Measurements from ENCODE around the gene ADRA1B. TPM values are rescaled to one million over a fixed set of nuclear protein-coding genes. Genes with fewer than 3 reads are reported as not detected.

ADRA1B gene
- total RNA-seq, 2 experiments from 2014 or later: not detected

GRCh38 chr5:159975462-159976019 is 59.3 kb downstream of the ADRA1B start:
- POLR2A ChIA-PET: no interaction called here
- Mint-ChIP-seq H3K4me3 (no peak overlapping the region), H3K36me3 (ENCODE audit: low read depth) (no peaks in the 10 kb centered on the region), H3K27me3 (peaks cover 43% of the 10 kb centered on the region), H3K27ac (no peak overlapping the region), H3K9me3 (ENCODE audit: low read depth) (no peaks in the 10 kb centered on the region), H3K4me1 (peaks cover 11% of the 10 kb centered on the region)
- ATAC-seq: no peak
- intact Hi-C loops (cut with DNase I, micrococcal nuclease): no loop called here
- no peak for DNase-seq
- CTCF ChIA-PET: no interaction called here

GRCh38 chr5:159976921-159977320 is 60.6 kb downstream of the ADRA1B start:
- CTCF ChIA-PET: interaction anchor here (1.1 kb wide), 1 partner anchor 10 kb away, joined by 12 read pairs; no protein-coding TSS in a partner anchor
- Mint-ChIP-seq H3K4me3 (no peak overlapping the region), H3K36me3 (ENCODE audit: low read depth) (no peaks in the 10 kb centered on the region), H3K27me3 (peaks cover 34% of the 10 kb centered on the region), H3K4me1 (peaks cover 6% of the 10 kb centered on the region), H3K9me3 (ENCODE audit: low read depth) (no peaks in the 10 kb centered on the region), H3K27ac (no peak overlapping the region)
- intact Hi-C loops (cut with DNase I, micrococcal nuclease): no loop called here
- POLR2A ChIA-PET: no interaction called here
- no peak for ATAC-seq
- no peak for DNase-seq

- ATAC-seq (no peak), DNase-seq (no peak)
- POLR2A ChIA-PET: no interaction called here
- no peaks in the 10 kb centered on the region for H3K9me3 Mint-ChIP-seq (ENCODE audit: low read depth)
- no peak overlapping the region for H3K27ac Mint-ChIP-seq
- H3K4me1 Mint-ChIP-seq: no peaks in the 10 kb centered on the region
- no peak overlapping the region for H3K4me3 Mint-ChIP-seq
- H3K36me3 Mint-ChIP-seq (ENCODE audit: low read depth): no peaks in the 10 kb centered on the region
- CTCF ChIA-PET: interaction anchor here (1.0 kb wide), 1 partner anchor 9 kb away, joined by 3 read pairs; no protein-coding TSS in a partner anchor
- intact Hi-C loops (cut with DNase I, micrococcal nuclease): no loop called here
- peaks cover 26% of the 10 kb centered on the region for H3K27me3 Mint-ChIP-seq
These were observed 62.1 kb downstream of the ADRA1B start for GRCh38 chr5:159978358-159978757.

- ATAC-seq: no peak
- POLR2A ChIA-PET: no interaction called here
- Mint-ChIP-seq H3K9me3 (ENCODE audit: low read depth) (no peaks in the 10 kb centered on the region), H3K27me3 (peaks cover 23% of the 10 kb centered on the region), H3K4me3 (no peak overlapping the region), H3K36me3 (ENCODE audit: low read depth) (no peaks in the 10 kb centered on the region), H3K27ac (no peak overlapping the region), H3K4me1 (peaks cover 1% of the 10 kb centered on the region)
- intact Hi-C loops (cut with DNase I, micrococcal nuclease): no loop called here
- CTCF ChIA-PET: no interaction called here
- DNase-seq: no peak
These were observed 66.3 kb downstream of the ADRA1B start for GRCh38 chr5:159982421-159983173.

GRCh38 chr5:159987031-159987674 is 70.9 kb downstream of the ADRA1B start:
- ATAC-seq (peak; percentile 97), DNase-seq (peak; percentile 85)
- H3K27ac Mint-ChIP-seq: no peak overlapping the region
- ChIA-PET CTCF (interaction anchor here (0.6 to 2.7 kb wide), 22 partner anchors 9 to 701 kb away, joined by 3 to 15 read pairs (median 4); partner anchors contain the start of gene TTC1), POLR2A (interaction anchor here (0.6 kb wide), 1 partner anchor 34 kb away, joined by 3 read pairs; no protein-coding TSS in a partner anchor)
- H3K4me1 Mint-ChIP-seq: peaks cover 2% of the 10 kb centered on the region
- peaks cover 24% of the 10 kb centered on the region for H3K27me3 Mint-ChIP-seq
- intact Hi-C loops (cut with DNase I, micrococcal nuclease): loop anchor here (1.0 to 5.0 kb wide), 7 partner anchors 470 to 1290 kb away; partner anchors contain the start of gene IL12B (in 1 of the 2)
- no peaks in the 10 kb centered on the region for H3K9me3 Mint-ChIP-seq (ENCODE audit: low read depth)
- peak overlapping the region; percentile 21 for H3K4me3 Mint-ChIP-seq
- H3K36me3 Mint-ChIP-seq (ENCODE audit: low read depth): no peaks in the 10 kb centered on the region

GRCh38 chr5:159990506-159990905 is 74.2 kb downstream of the ADRA1B start:
- no peak overlapping the region for H3K4me3 Mint-ChIP-seq
- peaks cover 16% of the 10 kb centered on the region for H3K27me3 Mint-ChIP-seq
- POLR2A ChIA-PET: no interaction called here
- DNase-seq: no peak
- H3K27ac Mint-ChIP-seq: no peak overlapping the region
- peaks cover 2% of the 10 kb centered on the region for H3K9me3 Mint-ChIP-seq (ENCODE audit: low read depth)
- H3K4me1 Mint-ChIP-seq: peaks cover 2% of the 10 kb centered on the region
- no peak for ATAC-seq
- CTCF ChIA-PET: interaction anchor here (1.0 kb wide), 1 partner anchor 208 kb away, joined by 4 read pairs; no protein-coding TSS in a partner anchor
- intact Hi-C loops (cut with DNase I, micrococcal nuclease): no loop called here
- H3K36me3 Mint-ChIP-seq (ENCODE audit: low read depth): no peaks in the 10 kb centered on the region

GRCh38 chr5:159992566-159992965 is 76.3 kb downstream of the ADRA1B start:
- Mint-ChIP-seq H3K9me3 (ENCODE audit: low read depth) (peaks cover 2% of the 10 kb centered on the region), H3K36me3 (ENCODE audit: low read depth) (no peaks in the 10 kb centered on the region), H3K4me3 (no peak overlapping the region), H3K4me1 (peaks cover 1% of the 10 kb centered on the region), H3K27me3 (peaks cover 14% of the 10 kb centered on the region), H3K27ac (no peak overlapping the region)
- DNase-seq: no peak
- ChIA-PET POLR2A (no interaction called here), CTCF (no interaction called here)
- no peak for ATAC-seq
- intact Hi-C loops (cut with DNase I, micrococcal nuclease): no loop called here

- Mint-ChIP-seq H3K9me3 (ENCODE audit: low read depth) (peaks cover 2% of the 10 kb centered on the region), H3K27ac (no peak overlapping the region), H3K36me3 (ENCODE audit: low read depth) (no peaks in the 10 kb centered on the region), H3K4me1 (no peaks in the 10 kb centered on the region), H3K4me3 (no peak overlapping the region), H3K27me3 (peaks cover 9% of the 10 kb centered on the region)
- ChIA-PET CTCF (no interaction called here), POLR2A (no interaction called here)
- DNase-seq: no peak
- no peak for ATAC-seq
- intact Hi-C loops (cut with DNase I, micrococcal nuclease): no loop called here
These were observed 76.9 kb downstream of the ADRA1B start for GRCh38 chr5:159993194-159993593.

- H3K4me3 Mint-ChIP-seq: no peak overlapping the region
- ATAC-seq (no peak), DNase-seq (no peak)
- H3K27ac Mint-ChIP-seq: no peak overlapping the region
- H3K27me3 Mint-ChIP-seq: peaks cover 8% of the 10 kb centered on the region
- intact Hi-C loops (cut with DNase I, micrococcal nuclease): no loop called here
- H3K9me3 Mint-ChIP-seq (ENCODE audit: low read depth): peaks cover 2% of the 10 kb centered on the region
- no peaks in the 10 kb centered on the region for H3K36me3 Mint-ChIP-seq (ENCODE audit: low read depth)
- ChIA-PET CTCF (interaction anchor here (0.7 kb wide), 2 partner anchors 13 to 414 kb away, joined by 3 read pairs; partner anchors contain the start of gene TTC1), POLR2A (no interaction called here)
- no peaks in the 10 kb centered on the region for H3K4me1 Mint-ChIP-seq
These were observed 79.6 kb downstream of the ADRA1B start for GRCh38 chr5:159995907-159996306.

- CTCF ChIA-PET: interaction anchor here (2.1 kb wide), 1 partner anchor 14 kb away, joined by 8 read pairs; no protein-coding TSS in a partner anchor
- no peaks in the 10 kb centered on the region for H3K36me3 Mint-ChIP-seq (ENCODE audit: low read depth)
These were observed 85.2 kb downstream of the ADRA1B start for GRCh38 chr5:160001457-160001856.

GRCh38 chr5:160007514-160007913 is 91.2 kb downstream of the ADRA1B start:
- ChIA-PET POLR2A (no interaction called here), CTCF (interaction anchor here (1.4 to 1.8 kb wide), 2 partner anchors 14 to 20 kb away, joined by 4 to 6 read pairs; no protein-coding TSS in a partner anchor)
- Mint-ChIP-seq H3K27ac (no peak overlapping the region), H3K9me3 (ENCODE audit: low read depth) (no peaks in the 10 kb centered on the region), H3K4me3 (no peak overlapping the region), H3K4me1 (peaks cover 26% of the 10 kb centered on the region), H3K27me3 (peaks cover 3% of the 10 kb centered on the region), H3K36me3 (ENCODE audit: low read depth) (peaks cover 18% of the 10 kb centered on the region)
- DNase-seq (no peak), ATAC-seq (no peak)
- intact Hi-C loops (cut with DNase I, micrococcal nuclease): loop anchor here in 1 of 2 experiments (5.0 to 10.0 kb wide), 2 partner anchors 410 to 803 kb away; partner anchors contain the start of genes RNF145 and SLU7

More at GRCh38 chr5:160001457-160001856, 85.2 kb downstream of the ADRA1B start:
- H3K27me3 Mint-ChIP-seq: peaks cover 12% of the 10 kb centered on the region
- ATAC-seq (no peak), DNase-seq (no peak)
- intact Hi-C loops (cut with DNase I, micrococcal nuclease): loop anchor here in 1 of 2 experiments (10.0 kb wide), 1 partner anchor 797 kb away; the partner anchor contains the start of gene RNF145
- no peak overlapping the region for H3K4me3 Mint-ChIP-seq
- no peaks in the 10 kb centered on the region for H3K4me1 Mint-ChIP-seq
- H3K9me3 Mint-ChIP-seq (ENCODE audit: low read depth): no peaks in the 10 kb centered on the region
- H3K27ac Mint-ChIP-seq: no peak overlapping the region
- POLR2A ChIA-PET: no interaction called here

Measured in activated CD4-positive, alpha-beta T cell treated with anti-CD3 and anti-CD28 coated beads for 36 hours (primary cell).